GM12865 (cell line): Measurements from ENCODE around the gene AMPH.
A peak's percentile ranks its signal among the peaks of the same experiment; 100 is the strongest.

ENCODE experiments used
- DNase-seq: peaks from one replicate; pipeline ENCODE4 v3.0.0; 2010; ENCODE audit warnings: low read depth
- H3K4me3 ChIP-seq: 2 replicates; pipeline ENCODE4 v1.5.1; 2011; ENCODE audit warnings: mild to moderate bottlenecking, low read depth, low read length, control low read depth
- CTCF ChIP-seq: IDR thresholded peaks from 2 replicates; pipeline ENCODE4 v1.5.1; 2011; ENCODE audit warnings: low read length, control low read depth, low read depth, inconsistent platforms; ENCODE audit not compliant: insufficient read depth; ENCODE audit errors: missing control alignments

AMPH gene

GRCh38 chr7:38391751-38392150 is 239.4 kb downstream of the AMPH start:
- no peak overlapping the region for H3K4me3 ChIP-seq
- TF ChIP-seq CTCF: no peak
- DNase-seq: no peak

- no peak for TF ChIP-seq CTCF
- no peak overlapping the region for H3K4me3 ChIP-seq
- no peak for DNase-seq
These were observed 245.5 kb downstream of the AMPH start for GRCh38 chr7:38385682-38386081.

- no peak overlapping the region for H3K4me3 ChIP-seq
- TF ChIP-seq CTCF: no peak
- no peak for DNase-seq
These were observed 247.9 kb downstream of the AMPH start for GRCh38 chr7:38383281-38383680.

- no peak overlapping the region for H3K4me3 ChIP-seq
- no peak for TF ChIP-seq CTCF
- DNase-seq: no peak
These were observed 248.5 kb downstream of the AMPH start for GRCh38 chr7:38382684-38383083.

- TF ChIP-seq CTCF: no peak
- H3K4me3 ChIP-seq: no peak overlapping the region
- no peak for DNase-seq
These were observed 255.7 kb downstream of the AMPH start for GRCh38 chr7:38375453-38375852.

GRCh38 chr7:38374507-38374906 is 256.7 kb downstream of the AMPH start:
- TF ChIP-seq CTCF: peak; percentile 63
- peak; percentile 69 for DNase-seq
- H3K4me3 ChIP-seq: no peak overlapping the region

- no peak for DNase-seq
- no peak overlapping the region for H3K4me3 ChIP-seq
- TF ChIP-seq CTCF: no peak
These were observed 258.0 kb downstream of the AMPH start for GRCh38 chr7:38373155-38373554.
